AG04449 (cell line): ENCODE measurements around the gene BOC.

Experiments
- CTCF ChIA-PET: fragments of 350-600 bp; formaldehyde crosslinking; extraction: SDS; loops from one replicate; lab custom pipeline; 2021; ENCODE audit warnings: antibody characterized with exemption; lab: Yijun Ruan, JAX
- POLR2A ChIA-PET: fragments of 400-600, 350-600 bp; formaldehyde crosslinking; extraction: SDS; loops from one replicate; lab custom pipeline; 2020; ENCODE audit warnings: antibody characterized with exemption, inconsistent platforms; lab: Yijun Ruan, JAX
- DNase-seq: peaks from one replicate; pipeline ENCODE4 v3.0.0-alpha.2; 2010; ENCODE audit warnings: low read depth, low spot score
- H3K4me3 ChIP-seq: 2 replicates; pipeline ENCODE4 v1.5.1; 2011; ENCODE audit warnings: low read depth, mild to moderate bottlenecking, control low read depth, low read length
- CTCF ChIP-seq: IDR thresholded peaks from one replicate; pipeline ENCODE4 v1.5.1; 2011; ENCODE audit warnings: mild to moderate bottlenecking, moderate library complexity, low read length, control low read depth, inconsistent platforms; ENCODE audit not compliant: insufficient read depth; ENCODE audit errors: missing control alignments

BOC gene

GRCh38 chr3:113174304-113174703 is 37.1 kb upstream of the BOC start:
- ChIA-PET POLR2A (no interaction called here), CTCF (no interaction called here)
- no peak for TF ChIP-seq CTCF
- no peak for DNase-seq
- no peak overlapping the region for H3K4me3 ChIP-seq

- no peak for TF ChIP-seq CTCF
- ChIA-PET CTCF (interaction anchor here (0.8 kb wide), 1 partner anchor 9 kb away, joined by 3 read pairs; no protein-coding TSS in a partner anchor), POLR2A (no interaction called here)
- no peak overlapping the region for H3K4me3 ChIP-seq
- no peak for DNase-seq
Measured at GRCh38 chr3:113174801-113175485, 36.4 kb upstream of the BOC start.

GRCh38 chr3:113177526-113177925 is 33.8 kb upstream of the BOC start:
- ChIA-PET CTCF (no interaction called here), POLR2A (no interaction called here)
- TF ChIP-seq CTCF, result no peak
- no peak for DNase-seq
- no peak overlapping the region for H3K4me3 ChIP-seq

GRCh38 chr3:113179235-113179824 is 32.0 kb upstream of the BOC start:
- no peak for TF ChIP-seq CTCF
- H3K4me3 ChIP-seq, result no peak overlapping the region
- CTCF ChIA-PET, result no interaction called here
- DNase-seq, result no peak
- POLR2A ChIA-PET, result no interaction called here

- no peak for TF ChIP-seq CTCF
- CTCF ChIA-PET, result no interaction called here
- DNase-seq, result no peak
- H3K4me3 ChIP-seq, result no peak overlapping the region
- POLR2A ChIA-PET, result no interaction called here
Measured at GRCh38 chr3:113183748-113184661, 27.4 kb upstream of the BOC start.
